ENCODE results near the gene LRFN2. TPM values are rescaled to one million over a fixed set of nuclear protein-coding genes. Genes with fewer than 3 reads are reported as not detected.

Gene LRFN2
- total RNA-seq, 1 experiment from 2014 or later, result 26.6 TPM

GRCh38 chr6:40371095-40371494 is 216.1 kb downstream of the LRFN2 start:
- ChIA-PET POLR2A (ENCODE audit: low non-redundant PET) (no interaction called here), CTCF (no interaction called here)
- peaks cover 10% of the 10 kb centered on the region for H3K4me1 ChIP-seq (ENCODE audit: insufficient read depth, low read length, poor library complexity, severe bottlenecking)
- no peak overlapping the region for H3K4me3 ChIP-seq (ENCODE audit: low read depth, low read length, poor library complexity, severe bottlenecking)
- no peaks in the 10 kb centered on the region for H3K27me3 ChIP-seq (replicated peaks; ENCODE audit: insufficient read depth, low read depth, low read length, poor library complexity)
- no peak for TF ChIP-seq CTCF (conservative IDR thresholded peaks at IDR 0.05; ENCODE audit: low read depth, low read length)
- BruUV-seq (replicated peaks), result no TSS peak
- H3K36me3 ChIP-seq (ENCODE audit: insufficient read depth, low read length, poor library complexity, severe bottlenecking), result peaks cover 5% of the 10 kb centered on the region
- H3K27ac ChIP-seq (ENCODE audit: low read depth, low read length, poor library complexity, severe bottlenecking), result no peak overlapping the region
- no peak for DNase-seq (ENCODE audit: low spot score)
- intact Hi-C loops (cut with micrococcal nuclease; ENCODE audit: unreplicated experiment), result no loop called here
- peaks cover 9% of the 10 kb centered on the region for H3K9me3 ChIP-seq (ENCODE audit: low read depth, low read length, poor library complexity, severe bottlenecking)

- BruUV-seq (replicated peaks), result no TSS peak
- Histone ChIP-seq H3K27ac (ENCODE audit: low read depth, low read length, poor library complexity, severe bottlenecking) (no peak overlapping the region), H3K4me3 (ENCODE audit: low read depth, low read length, poor library complexity, severe bottlenecking) (no peak overlapping the region), H3K36me3 (ENCODE audit: insufficient read depth, low read length, poor library complexity, severe bottlenecking) (peaks cover 5% of the 10 kb centered on the region), H3K9me3 (ENCODE audit: low read depth, low read length, poor library complexity, severe bottlenecking) (peaks cover 14% of the 10 kb centered on the region), H3K4me1 (ENCODE audit: insufficient read depth, low read length, poor library complexity, severe bottlenecking) (no peaks in the 10 kb centered on the region), H3K27me3 (replicated peaks; ENCODE audit: insufficient read depth, low read depth, low read length, poor library complexity) (no peaks in the 10 kb centered on the region)
- ChIA-PET POLR2A (ENCODE audit: low non-redundant PET) (no interaction called here), CTCF (no interaction called here)
- no peak for DNase-seq (ENCODE audit: low spot score)
- intact Hi-C loops (cut with micrococcal nuclease; ENCODE audit: unreplicated experiment), result no loop called here
- TF ChIP-seq EZH2 (IDR thresholded peaks at IDR 0.05; ENCODE audit: borderline replicate concordance, low read depth, low read length, poor library complexity, severe bottlenecking) (no peak), CTCF (conservative IDR thresholded peaks at IDR 0.05; ENCODE audit: low read depth, low read length) (no peak)
Measured at GRCh38 chr6:40369891-40370290, 217.3 kb downstream of the LRFN2 start.

- intact Hi-C loops (cut with micrococcal nuclease; ENCODE audit: unreplicated experiment), result no loop called here
- H3K27me3 ChIP-seq (replicated peaks; ENCODE audit: insufficient read depth, low read depth, low read length, poor library complexity), result no peaks in the 10 kb centered on the region
- ChIA-PET POLR2A (ENCODE audit: low non-redundant PET) (no interaction called here), CTCF (no interaction called here)
- peaks cover 5% of the 10 kb centered on the region for H3K36me3 ChIP-seq (ENCODE audit: insufficient read depth, low read length, poor library complexity, severe bottlenecking)
- H3K9me3 ChIP-seq (ENCODE audit: low read depth, low read length, poor library complexity, severe bottlenecking), result peaks cover 14% of the 10 kb centered on the region
- no peak overlapping the region for H3K27ac ChIP-seq (ENCODE audit: low read depth, low read length, poor library complexity, severe bottlenecking)
- H3K4me3 ChIP-seq (ENCODE audit: low read depth, low read length, poor library complexity, severe bottlenecking), result no peak overlapping the region
- H3K4me1 ChIP-seq (ENCODE audit: insufficient read depth, low read length, poor library complexity, severe bottlenecking), result no peaks in the 10 kb centered on the region
- no peak for TF ChIP-seq CTCF (conservative IDR thresholded peaks at IDR 0.05; ENCODE audit: low read depth, low read length)
- TF ChIP-seq EZH2 (IDR thresholded peaks at IDR 0.05; ENCODE audit: borderline replicate concordance, low read depth, low read length, poor library complexity, severe bottlenecking), result no peak
- BruUV-seq (replicated peaks), result no TSS peak
- DNase-seq (ENCODE audit: low spot score), result no peak
Measured at GRCh38 chr6:40369042-40369441, 218.1 kb downstream of the LRFN2 start.
